ENCODE results near the gene ADD2.
A peak's percentile ranks its signal among the peaks of the same experiment; 100 is the strongest.

The ADD2 gene

DNA sequence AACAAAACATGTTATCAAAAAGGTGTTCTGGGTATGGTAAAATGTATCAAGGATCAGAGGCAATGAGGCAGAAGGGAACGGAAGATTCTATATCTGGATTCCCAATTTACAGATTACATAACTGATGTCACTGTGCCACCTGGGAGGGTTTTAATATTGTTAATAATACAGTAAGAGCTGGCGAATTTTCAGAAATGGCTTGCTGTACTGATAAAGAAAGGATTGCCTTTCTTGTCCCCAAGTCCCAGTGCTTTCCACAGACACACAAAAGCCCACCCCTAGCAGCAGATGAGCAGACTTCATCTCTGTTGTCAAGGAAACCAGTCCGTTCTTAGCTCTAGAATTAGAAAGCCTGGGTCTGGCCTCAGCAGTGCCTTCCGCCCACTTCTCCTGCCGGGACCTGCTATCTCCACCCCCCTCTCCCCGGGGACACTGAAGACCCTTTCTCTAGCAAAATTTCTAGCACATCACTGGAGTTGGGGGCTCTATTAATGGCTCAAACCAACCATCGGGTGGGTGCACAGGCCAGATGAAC lies 34.3 kb downstream of the ADD2 start:
- no peak for DNase-seq (ENCODE audit: low read depth)
- TF ChIP-seq, protein P1, sequence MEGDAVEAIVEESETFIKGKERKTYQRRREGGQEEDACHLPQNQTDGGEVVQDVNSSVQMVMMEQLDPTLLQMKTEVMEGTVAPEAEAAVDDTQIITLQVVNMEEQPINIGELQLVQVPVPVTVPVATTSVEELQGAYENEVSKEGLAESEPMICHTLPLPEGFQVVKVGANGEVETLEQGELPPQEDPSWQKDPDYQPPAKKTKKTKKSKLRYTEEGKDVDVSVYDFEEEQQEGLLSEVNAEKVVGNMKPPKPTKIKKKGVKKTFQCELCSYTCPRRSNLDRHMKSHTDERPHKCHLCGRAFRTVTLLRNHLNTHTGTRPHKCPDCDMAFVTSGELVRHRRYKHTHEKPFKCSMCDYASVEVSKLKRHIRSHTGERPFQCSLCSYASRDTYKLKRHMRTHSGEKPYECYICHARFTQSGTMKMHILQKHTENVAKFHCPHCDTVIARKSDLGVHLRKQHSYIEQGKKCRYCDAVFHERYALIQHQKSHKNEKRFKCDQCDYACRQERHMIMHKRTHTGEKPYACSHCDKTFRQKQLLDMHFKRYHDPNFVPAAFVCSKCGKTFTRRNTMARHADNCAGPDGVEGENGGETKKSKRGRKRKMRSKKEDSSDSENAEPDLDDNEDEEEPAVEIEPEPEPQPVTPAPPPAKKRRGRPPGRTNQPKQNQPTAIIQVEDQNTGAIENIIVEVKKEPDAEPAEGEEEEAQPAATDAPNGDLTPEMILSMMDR (conservative IDR thresholded peaks at IDR 0.05; ENCODE audit: low read depth, low read length): no peak
- no peak overlapping the region for H3K4me3 ChIP-seq (ENCODE audit: low read depth, low read length)

DNA sequence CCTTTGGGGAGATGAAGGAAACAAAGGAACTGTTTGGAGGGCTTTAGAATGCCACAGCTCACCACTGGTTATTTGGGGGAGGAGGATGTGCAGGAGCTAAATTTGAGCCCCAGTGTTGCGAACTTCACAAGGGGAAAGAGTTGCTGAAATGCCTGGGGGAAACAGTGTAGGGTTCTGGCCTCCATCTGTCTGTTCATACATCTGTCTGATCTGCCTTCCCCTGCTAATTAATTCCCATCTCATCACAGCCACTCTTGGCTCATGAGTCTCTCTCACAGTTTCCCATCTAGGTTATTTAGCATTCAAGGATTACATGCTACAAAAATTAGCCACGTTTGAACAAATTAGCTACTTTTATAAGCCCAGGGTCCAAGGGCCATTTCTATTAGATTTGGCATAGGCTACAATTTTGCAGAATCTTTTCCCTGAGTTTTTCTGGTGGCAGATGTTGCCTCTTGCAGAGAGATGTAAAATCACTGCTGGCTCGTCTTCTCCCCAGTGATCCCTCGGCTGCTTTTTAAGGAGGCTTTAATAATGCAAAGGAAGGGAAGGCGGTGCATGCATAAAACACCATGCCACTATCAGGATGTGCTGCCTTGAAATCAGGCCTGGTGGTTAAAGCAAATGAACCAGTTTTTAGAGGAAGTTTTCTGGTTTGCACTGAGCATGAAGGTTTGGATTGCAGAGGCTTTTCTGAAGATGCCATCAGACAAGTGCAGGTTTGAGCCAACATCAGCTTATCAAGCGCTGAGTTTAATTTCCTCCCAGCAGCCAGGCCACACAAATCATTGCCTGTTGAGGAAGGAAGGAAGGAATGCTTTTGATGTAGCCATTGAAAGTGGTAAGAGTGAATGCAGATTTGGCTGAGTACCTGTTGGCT lies 35.0 kb downstream of the ADD2 start:
- DNase-seq (ENCODE audit: low read depth): no peak

DNA sequence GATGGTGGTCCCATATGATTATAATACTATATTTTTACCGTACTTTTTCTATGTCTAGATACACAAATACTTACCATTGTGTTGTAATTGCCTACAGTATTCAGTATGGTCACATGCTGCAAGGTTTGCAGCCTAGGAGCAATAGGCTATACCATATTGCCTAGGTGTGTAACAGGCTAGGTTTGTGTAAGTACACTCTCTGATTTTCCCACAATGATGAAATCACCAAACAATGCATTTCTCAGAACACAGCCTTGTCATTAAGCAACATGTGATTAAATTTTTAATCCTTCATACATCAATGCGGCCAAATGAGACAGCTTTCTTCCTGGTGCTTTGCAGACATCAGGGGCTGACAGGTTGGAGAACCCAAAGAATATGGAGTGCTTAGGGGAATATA lies 37.3 kb downstream of the ADD2 start:
- TF ChIP-seq, protein P1 (conservative IDR thresholded peaks at IDR 0.05; ENCODE audit: low read depth, low read length): no peak
- no peak overlapping the region for H3K4me3 ChIP-seq (ENCODE audit: low read depth, low read length)
- no peak for DNase-seq (ENCODE audit: low read depth)

More for the DNA sequence above, 35.0 kb downstream of the ADD2 start:
- H3K4me3 ChIP-seq (ENCODE audit: low read depth, low read length): no peak overlapping the region
- TF ChIP-seq, protein P1 (conservative IDR thresholded peaks at IDR 0.05; ENCODE audit: low read depth, low read length): no peak

GRCh38 chr2:70729647-70730046 lies 38.4 kb downstream of the ADD2 start:
- no peak overlapping the region for H3K4me3 ChIP-seq (ENCODE audit: low read depth, low read length)
- TF ChIP-seq, protein P1 (conservative IDR thresholded peaks at IDR 0.05; ENCODE audit: low read depth, low read length): no peak

GRCh38 chr2:70728128-70728527 lies 39.9 kb downstream of the ADD2 start:
- DNase-seq (ENCODE audit: low read depth): peak; percentile 2
- TF ChIP-seq, protein P1 (conservative IDR thresholded peaks at IDR 0.05; ENCODE audit: low read depth, low read length): no peak
- H3K4me3 ChIP-seq (ENCODE audit: low read depth, low read length): no peak overlapping the region

More at GRCh38 chr2:70729647-70730046, 38.4 kb downstream of the ADD2 start:
- DNase-seq (ENCODE audit: low read depth): no peak

GRCh38 chr2:70726947-70727725 lies 40.9 kb downstream of the ADD2 start:
- no peak for DNase-seq (ENCODE audit: low read depth)
- no peak overlapping the region for H3K4me3 ChIP-seq (ENCODE audit: low read depth, low read length)
- TF ChIP-seq, protein P1 (conservative IDR thresholded peaks at IDR 0.05; ENCODE audit: low read depth, low read length): no peak

Measured in choroid plexus epithelial cell (primary cell).